Spinal cord (tissue), 10 donors: ENCODE results near the gene AQP12B. TPM values are rescaled to one million over a fixed set of nuclear protein-coding genes. Genes with fewer than 3 reads are reported as not detected.

ENCODE experiments used
- DNase-seq, 6 donors: peaks; one replicate each; pipeline versions ENCODE4 v3.0.0 to v3.0.0-alpha.2; 2013 to 2015; ENCODE audit warnings: low spot score in 6 of 6, low read depth in 4 of 6
- H3K27ac ChIP-seq: one replicate; pipeline ENCODE4 v1.5.1; 2013; ENCODE audit warnings: low read depth, low read length, control low read depth
- H3K27me3 ChIP-seq: one replicate; pipeline ENCODE4 v1.6.1; 2013; ENCODE audit warnings: low read length; ENCODE audit not compliant: control insufficient read depth, insufficient read depth
- H3K36me3 ChIP-seq: one replicate; pipeline ENCODE4 v1.6.1; 2013; ENCODE audit warnings: low read length; ENCODE audit not compliant: control insufficient read depth, insufficient read depth
- H3K4me1 ChIP-seq: one replicate; pipeline ENCODE4 v1.6.1; 2013; ENCODE audit warnings: low read length; ENCODE audit not compliant: control insufficient read depth, insufficient read depth
- H3K4me3 ChIP-seq: one replicate; pipeline ENCODE4 v1.5.1; 2013; ENCODE audit warnings: low read depth, low read length, control low read depth
- H3K9me3 ChIP-seq: one replicate; pipeline ENCODE4 v1.6.1; 2013; ENCODE audit warnings: low read length; ENCODE audit not compliant: control insufficient read depth, insufficient read depth
- WGBS: methylation state at CpG from one replicate; pipeline ENCODE4 v1.1.5; 2013; ENCODE audit warnings: missing lambda C conversion rate; ENCODE audit not compliant: insufficient coverage; 5-methylcytosine and 5-hydroxymethylcytosine counted together
- polyA plus RNA-seq, 2 donors: library from polyadenylated mRNA; unstranded; fragments of 120-200 nt; gene quantifications; one replicate each; pipeline ENCODE4 v1.2.1, GENCODE V29; 2013; ENCODE audit not compliant: insufficient read length in 2 of 2
- total RNA-seq, 2 donors: library from RNA; depleted of rRNA in 1 of 2; stranded (reverse); fragments of 120-200 nt in 1 of 2; fragments of >200 nt in 1 of 2; gene quantifications; one replicate each; pipeline versions ENCODE4 v1.2.3 to v1.2.4, GENCODE V29; 2013 to 2014
- donor health status: healthy.

AQP12B gene
- total and polyA plus RNA-seq, 4 donors = 0.44 to 0.56 TPM; not detected in 2

GRCh38 chr2:240725671-240726070 is 43.0 kb upstream of the AQP12B start:
- DNase-seq = no peak
- peaks cover 100% of the 10 kb centered on the region for H3K36me3 ChIP-seq
- no peak overlapping the region for H3K4me3 ChIP-seq
- H3K27me3 ChIP-seq = no peaks in the 10 kb centered on the region
- H3K9me3 ChIP-seq = no peaks in the 10 kb centered on the region
- WGBS = 53% methylated on average over 3 of the region's 7 CpGs
- H3K27ac ChIP-seq = no peak overlapping the region
- peaks cover 5% of the 10 kb centered on the region for H3K4me1 ChIP-seq

- Histone ChIP-seq H3K9me3 (no peaks in the 10 kb centered on the region), H3K4me3 (no peak overlapping the region), H3K36me3 (peaks cover 100% of the 10 kb centered on the region), H3K27ac (no peak overlapping the region), H3K27me3 (no peaks in the 10 kb centered on the region), H3K4me1 (peaks cover 2% of the 10 kb centered on the region)
- 87% methylated on average over 12 of the region's 12 CpGs for WGBS
- no peak for DNase-seq
Measured at GRCh38 chr2:240725266-240725665, 42.6 kb upstream of the AQP12B start.

- Histone ChIP-seq H3K4me1 (no peaks in the 10 kb centered on the region), H3K27me3 (no peaks in the 10 kb centered on the region), H3K36me3 (peaks cover 100% of the 10 kb centered on the region), H3K4me3 (no peak overlapping the region), H3K9me3 (no peaks in the 10 kb centered on the region), H3K27ac (no peak overlapping the region)
- WGBS = 95% methylated on average over 10 of the region's 10 CpGs
- no peak for DNase-seq
Measured at GRCh38 chr2:240724431-240724830, 41.7 kb upstream of the AQP12B start.

GRCh38 chr2:240723851-240724250 is 41.2 kb upstream of the AQP12B start:
- 95% methylated on average over 8 of the region's 9 CpGs for WGBS
- no peak for DNase-seq
- Histone ChIP-seq H3K36me3 (peaks cover 100% of the 10 kb centered on the region), H3K4me3 (no peak overlapping the region), H3K4me1 (no peaks in the 10 kb centered on the region), H3K27me3 (no peaks in the 10 kb centered on the region), H3K9me3 (no peaks in the 10 kb centered on the region), H3K27ac (no peak overlapping the region)

GRCh38 chr2:240722796-240723735 is 40.4 kb upstream of the AQP12B start:
- H3K27ac ChIP-seq = no peak overlapping the region
- H3K4me3 ChIP-seq = no peak overlapping the region
- no peaks in the 10 kb centered on the region for H3K9me3 ChIP-seq
- no peaks in the 10 kb centered on the region for H3K4me1 ChIP-seq
- DNase-seq = no peak
- H3K36me3 ChIP-seq = peaks cover 100% of the 10 kb centered on the region
- WGBS = 89% methylated on average over 32 of the region's 32 CpGs
- H3K27me3 ChIP-seq = no peaks in the 10 kb centered on the region

GRCh38 chr2:240722376-240722775 is 39.7 kb upstream of the AQP12B start:
- Histone ChIP-seq H3K9me3 (no peaks in the 10 kb centered on the region), H3K36me3 (peaks cover 100% of the 10 kb centered on the region), H3K27me3 (no peaks in the 10 kb centered on the region), H3K27ac (no peak overlapping the region), H3K4me1 (no peaks in the 10 kb centered on the region), H3K4me3 (no peak overlapping the region)
- no peak for DNase-seq
- WGBS = 95% methylated on average over 14 of the region's 16 CpGs

- no peak overlapping the region for H3K4me3 ChIP-seq
- 92% methylated on average over 12 of the region's 20 CpGs for WGBS
- peaks cover 100% of the 10 kb centered on the region for H3K36me3 ChIP-seq
- H3K9me3 ChIP-seq = no peaks in the 10 kb centered on the region
- H3K27me3 ChIP-seq = no peaks in the 10 kb centered on the region
- H3K27ac ChIP-seq = no peak overlapping the region
- no peak for DNase-seq
- no peaks in the 10 kb centered on the region for H3K4me1 ChIP-seq
Measured at GRCh38 chr2:240721596-240722180, 39.0 kb upstream of the AQP12B start.

- DNase-seq = no peak
- no peaks in the 10 kb centered on the region for H3K27me3 ChIP-seq
- no peaks in the 10 kb centered on the region for H3K4me1 ChIP-seq
- WGBS = 91% methylated on average over 25 of the region's 25 CpGs
- no peaks in the 10 kb centered on the region for H3K9me3 ChIP-seq
- H3K27ac ChIP-seq = no peak overlapping the region
- no peak overlapping the region for H3K4me3 ChIP-seq
- peaks cover 100% of the 10 kb centered on the region for H3K36me3 ChIP-seq
Measured at GRCh38 chr2:240720686-240721595, 38.3 kb upstream of the AQP12B start.

- Histone ChIP-seq H3K9me3 (no peaks in the 10 kb centered on the region), H3K27me3 (no peaks in the 10 kb centered on the region), H3K27ac (no peak overlapping the region), H3K36me3 (peaks cover 100% of the 10 kb centered on the region), H3K4me3 (no peak overlapping the region), H3K4me1 (peaks cover 7% of the 10 kb centered on the region)
- DNase-seq = no peak
- 92% methylated on average over 23 of the region's 25 CpGs for WGBS
Measured at GRCh38 chr2:240719676-240720545, 37.2 kb upstream of the AQP12B start.
